GM21447 (cell line): ENCODE results near the gene PLEKHM3.
"Not testable (repeated sequence)": the region's sequence is repeated elsewhere in the genome, so short reads cannot be mapped to it uniquely, and the experiment has no call there.

Experiments used
- ATAC-seq: cut with Tn5 transposase; IDR thresholded peaks from one replicate; pipeline ENCODE4 v1.9.1; 2021; ENCODE audit not compliant: unreplicated experiment

Gene PLEKHM3

GRCh38 chr2:207951734-207952470, 73.4 kb downstream of the PLEKHM3 start:
- ATAC-seq: no peak

- no peak for ATAC-seq
These were observed 74.6 kb downstream of the PLEKHM3 start for GRCh38 chr2:207950761-207951114.

GRCh38 chr2:207950063-207950760, 75.1 kb downstream of the PLEKHM3 start:
- ATAC-seq: no peak

DNA sequence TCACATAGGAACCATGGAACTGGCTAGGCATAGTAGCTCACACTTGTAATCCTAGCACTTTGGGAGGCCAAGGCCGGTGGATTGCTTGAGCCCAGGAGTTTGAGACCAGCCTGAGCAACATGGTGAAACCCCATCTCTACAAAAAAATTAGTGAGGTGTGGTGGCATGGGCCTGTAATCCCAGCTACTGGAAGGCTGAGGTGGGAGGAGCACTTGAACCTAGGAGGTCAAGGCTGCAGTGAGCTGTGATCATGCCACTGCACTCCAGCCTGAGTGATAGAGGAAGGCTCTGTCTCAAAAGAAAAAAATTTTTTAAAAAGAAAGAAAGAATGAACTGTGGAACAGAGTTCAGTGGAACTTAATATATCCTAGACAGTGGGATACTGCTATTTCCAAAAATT, 76.1 kb downstream of the PLEKHM3 start:
- ATAC-seq: not testable (repeated sequence)

GRCh38 chr2:207944979-207945600, 80.2 kb downstream of the PLEKHM3 start:
- ATAC-seq: no peak

DNA sequence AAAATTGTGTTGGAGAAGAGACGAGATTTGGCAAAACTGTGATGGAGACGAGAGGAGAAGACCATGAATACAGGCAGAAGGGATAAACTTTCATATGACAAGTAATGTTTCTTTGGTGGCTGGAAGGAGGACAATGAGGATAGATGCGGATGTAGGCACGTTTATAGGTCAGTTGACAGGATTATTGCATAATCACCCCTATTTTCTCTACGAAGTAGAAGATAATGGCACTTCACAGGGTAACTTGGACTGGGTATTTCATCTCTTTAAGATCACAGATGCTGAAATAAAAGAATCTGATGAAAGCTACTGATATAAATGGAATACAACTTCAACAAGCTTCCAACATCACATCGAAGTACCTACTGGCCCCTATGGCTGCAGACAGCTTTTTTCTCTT, 81.0 kb downstream of the PLEKHM3 start:
- no peak for ATAC-seq

DNA sequence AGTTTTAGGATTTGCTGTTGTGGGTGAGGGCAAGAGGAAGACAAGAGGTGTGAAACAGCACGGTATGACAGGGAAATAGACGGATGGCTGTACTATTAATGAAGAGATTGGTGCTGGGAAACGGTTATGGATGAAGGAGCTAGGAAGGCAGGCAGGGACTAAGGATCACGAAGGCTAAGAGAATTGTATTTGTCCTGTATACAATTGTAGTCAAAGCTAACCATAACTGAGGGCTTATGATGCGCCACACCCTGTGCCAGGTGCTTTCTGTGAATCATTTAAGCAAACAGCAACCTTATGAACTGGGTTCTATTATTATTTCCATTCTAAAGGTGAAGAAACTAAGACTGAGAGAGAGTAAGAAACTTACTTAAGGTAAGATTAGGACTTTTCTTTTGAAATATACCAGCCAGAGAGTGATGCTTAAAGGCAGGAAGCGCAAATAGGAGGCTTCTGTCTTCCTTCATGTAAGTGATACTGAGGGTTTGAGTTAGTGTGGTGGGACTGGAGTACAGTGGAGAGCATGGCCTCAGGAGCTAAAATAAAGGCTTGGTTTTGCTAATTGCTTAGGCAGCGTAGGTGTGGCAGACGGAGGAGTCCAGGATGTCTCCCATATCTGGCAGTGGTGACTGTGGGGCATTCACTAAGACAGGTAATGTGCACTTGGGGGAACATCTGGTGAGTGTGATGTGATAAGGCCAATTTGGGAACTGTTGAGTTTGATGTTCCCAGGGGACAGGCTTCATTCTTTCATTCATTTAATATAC, 85.8 kb downstream of the PLEKHM3 start:
- ATAC-seq: no peak

DNA sequence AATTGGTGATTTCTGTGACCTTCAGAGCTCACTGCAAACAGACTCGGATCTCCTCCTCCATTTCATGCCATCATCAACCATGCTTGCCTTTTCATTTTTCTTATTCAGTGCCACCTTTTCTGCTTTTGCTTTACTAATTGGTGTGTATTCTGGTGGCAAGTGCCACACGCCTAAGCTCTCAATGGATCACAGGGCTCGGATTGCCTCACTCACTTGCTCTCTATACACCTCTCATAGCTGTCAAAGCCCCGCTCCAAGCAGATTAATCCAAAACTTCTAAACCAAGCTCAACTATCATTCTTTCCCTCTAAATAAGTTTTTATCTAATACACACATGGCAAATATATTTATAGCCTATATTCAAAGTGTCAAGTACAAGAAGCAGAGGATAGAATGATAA, 86.4 kb downstream of the PLEKHM3 start:
- ATAC-seq: no peak

GRCh38 chr2:207938415-207938814, 86.9 kb downstream of the PLEKHM3 start:
- ATAC-seq: no peak

DNA sequence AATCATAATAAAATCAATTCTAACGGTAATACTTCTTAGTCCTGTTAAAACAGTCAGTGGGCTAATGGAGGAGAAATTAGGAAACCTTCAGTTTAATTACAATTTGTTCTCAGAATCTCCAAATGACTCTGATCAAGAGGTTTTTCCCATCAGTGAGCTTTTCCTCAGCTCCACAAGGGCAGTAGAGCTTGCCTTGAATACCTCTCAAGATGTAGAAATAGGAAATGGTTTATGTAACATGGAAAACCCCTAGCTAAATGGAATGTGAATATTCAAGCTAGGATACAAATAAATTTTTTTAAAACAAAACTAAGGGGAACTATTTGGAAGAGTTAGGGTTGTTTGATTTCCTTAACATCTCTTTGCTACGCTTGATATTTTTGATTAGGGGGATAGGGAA, 87.5 kb downstream of the PLEKHM3 start:
- no peak for ATAC-seq

DNA sequence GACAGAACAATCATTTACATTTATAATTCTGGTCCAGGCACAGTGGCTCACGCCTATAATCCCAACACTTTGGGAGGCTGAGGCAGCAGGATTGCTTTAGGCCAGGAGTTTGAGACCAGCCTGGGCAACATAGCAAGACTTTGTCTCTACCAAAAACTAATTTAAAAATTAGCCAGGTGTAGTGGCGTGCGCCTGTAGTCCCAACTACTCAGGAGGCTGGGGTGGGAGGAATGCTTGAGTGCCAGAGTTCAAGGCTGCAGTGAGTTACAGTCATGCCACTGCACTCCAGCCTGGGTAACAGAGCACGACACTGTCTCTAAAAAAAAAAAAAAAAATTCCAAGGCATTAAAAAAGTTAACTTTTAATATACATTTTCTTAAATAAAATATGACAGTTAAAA, 88.1 kb downstream of the PLEKHM3 start:
- ATAC-seq: no peak

- ATAC-seq: no peak
These were observed 88.9 kb downstream of the PLEKHM3 start for GRCh38 chr2:207936380-207936779.

DNA sequence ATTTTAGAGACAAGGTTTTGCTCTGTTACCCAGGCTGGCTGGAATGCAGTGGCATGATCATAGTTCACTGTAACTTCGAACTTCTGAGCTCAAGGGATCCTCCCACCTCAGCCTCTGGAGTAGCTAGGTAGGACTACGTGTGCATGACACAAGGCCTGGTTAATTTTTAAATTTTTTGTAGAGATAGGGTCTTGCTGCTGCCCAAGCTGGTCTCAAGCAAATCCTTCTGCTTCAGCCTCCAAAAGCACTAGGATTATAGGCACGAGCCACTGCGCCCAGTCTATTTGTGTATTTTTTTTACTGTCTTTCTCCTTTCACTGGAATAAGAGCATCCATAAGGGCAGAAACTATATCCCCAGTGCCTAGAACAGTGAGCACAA, 89.3 kb downstream of the PLEKHM3 start:
- no peak for ATAC-seq

DNA sequence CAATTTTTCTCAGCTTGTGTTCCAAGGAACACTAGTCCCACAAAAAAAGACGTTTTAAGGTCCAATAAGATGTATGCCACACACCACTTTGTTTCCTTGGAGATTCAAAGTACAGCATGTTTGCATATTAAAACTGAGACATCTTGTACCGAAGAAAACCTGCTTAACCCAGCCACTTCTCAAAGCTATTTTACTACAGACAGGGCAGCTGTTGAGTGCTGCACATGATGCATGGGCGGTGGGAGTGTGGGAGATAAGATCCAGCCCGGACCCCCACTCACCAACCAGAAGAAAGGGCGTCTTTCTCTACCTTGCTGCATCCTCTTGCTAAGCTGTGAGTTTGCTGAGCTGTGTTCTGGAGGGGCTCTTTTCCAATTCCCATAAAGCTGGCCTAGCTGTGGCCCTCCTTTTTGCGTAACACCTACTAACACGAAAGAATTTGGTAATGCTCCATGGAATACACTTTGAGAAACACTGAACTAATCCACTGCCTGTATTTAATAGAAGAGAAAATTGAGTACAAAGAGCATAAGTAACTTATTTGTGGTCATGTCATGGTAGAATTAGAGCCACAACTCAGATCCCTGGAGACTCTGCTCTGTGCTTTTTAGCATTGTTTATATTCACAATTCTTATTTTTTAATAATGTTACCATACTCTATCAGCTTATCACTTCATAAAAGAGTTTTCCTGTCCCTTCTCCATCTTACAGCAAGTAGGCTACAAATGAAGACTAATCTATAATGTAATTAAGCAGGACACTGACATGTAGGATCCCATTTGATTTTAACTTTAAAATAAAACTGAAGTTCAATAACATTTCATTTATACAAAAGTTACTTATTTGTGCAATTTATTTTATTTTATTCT, 90.0 kb downstream of the PLEKHM3 start:
- no peak for ATAC-seq

- ATAC-seq: no peak
These were observed 90.6 kb downstream of the PLEKHM3 start for GRCh38 chr2:207934720-207935119.

GRCh38 chr2:207933396-207934065, 91.8 kb downstream of the PLEKHM3 start:
- ATAC-seq: no peak

GRCh38 chr2:207932106-207932505, 93.2 kb downstream of the PLEKHM3 start:
- no peak for ATAC-seq

- no peak for ATAC-seq
These were observed 94.6 kb downstream of the PLEKHM3 start for GRCh38 chr2:207930747-207931146.

- ATAC-seq: no peak
These were observed 95.4 kb downstream of the PLEKHM3 start for GRCh38 chr2:207929923-207930322.

- ATAC-seq: no peak
These were observed 97.2 kb downstream of the PLEKHM3 start for GRCh38 chr2:207928079-207928478.
